NCI-H1417 treated with DMSO at 0.1 percent for 48 hours (cell line): Measurements from ENCODE around the gene SPATA1.
"Not testable (repeated sequence)": the region's sequence is repeated elsewhere in the genome, so short reads cannot be mapped to it uniquely, and the experiment has no call there.

Source experiments
- DNase-seq: peaks from one replicate; lab custom pipeline; 2025; lab: John Stamatoyannopoulos, UW

Gene SPATA1, protein sequence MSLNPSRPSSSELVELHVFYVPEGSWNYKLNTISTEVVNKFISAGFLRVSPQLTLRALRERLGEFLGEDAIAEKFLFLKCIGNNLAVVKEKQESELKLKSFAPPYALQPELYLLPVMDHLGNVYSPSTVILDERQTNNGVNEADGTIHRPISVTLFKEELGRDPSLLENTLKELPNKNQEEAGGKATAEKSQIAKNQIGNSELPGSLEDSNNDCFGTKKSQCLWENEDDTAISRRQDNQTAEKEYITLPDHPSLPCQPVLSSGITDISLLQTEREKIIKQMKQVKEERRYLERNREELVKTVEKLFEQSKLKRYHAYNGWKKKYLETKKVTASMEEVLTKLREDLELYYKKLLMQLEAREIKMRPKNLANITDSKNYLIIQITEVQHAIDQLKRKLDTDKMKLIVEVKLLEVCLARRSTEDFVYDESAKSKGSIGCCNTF

GRCh38 chr1:84506002-84506728, at the start of gene SPATA1, which contains the start of gene GNG5:
TSS of gene SPATA1 (plus strand) at chr1:84506386. CDS start at chr1:84516360, 9,974 bp downstream.
TSS of gene GNG5 (minus strand) at chr1:84506581. CDS start at chr1:84506091, 490 bp downstream.
- DNase-seq: peak; percentile 71

DNA sequence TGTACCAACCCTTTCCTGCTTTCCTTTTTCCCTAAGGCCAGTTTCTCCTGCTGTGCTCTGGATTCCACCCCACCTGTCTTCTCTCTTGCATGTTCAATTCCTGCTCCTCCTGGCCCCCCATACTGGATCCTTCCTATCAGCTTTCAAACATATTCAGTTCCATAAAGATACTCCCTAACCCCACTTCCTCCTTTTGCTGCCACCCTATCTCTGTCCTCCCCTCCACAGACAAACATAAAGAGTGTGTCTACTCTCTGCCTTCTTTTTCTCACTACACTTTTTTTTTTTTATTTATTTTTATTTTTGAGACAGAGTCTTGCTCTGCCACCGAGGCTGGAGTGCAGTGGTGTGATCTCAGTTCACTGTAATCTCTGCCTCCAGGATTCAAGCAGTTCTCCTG, 44.1 kb upstream of the SPATA1 start:
- DNase-seq: no peak

DNA sequence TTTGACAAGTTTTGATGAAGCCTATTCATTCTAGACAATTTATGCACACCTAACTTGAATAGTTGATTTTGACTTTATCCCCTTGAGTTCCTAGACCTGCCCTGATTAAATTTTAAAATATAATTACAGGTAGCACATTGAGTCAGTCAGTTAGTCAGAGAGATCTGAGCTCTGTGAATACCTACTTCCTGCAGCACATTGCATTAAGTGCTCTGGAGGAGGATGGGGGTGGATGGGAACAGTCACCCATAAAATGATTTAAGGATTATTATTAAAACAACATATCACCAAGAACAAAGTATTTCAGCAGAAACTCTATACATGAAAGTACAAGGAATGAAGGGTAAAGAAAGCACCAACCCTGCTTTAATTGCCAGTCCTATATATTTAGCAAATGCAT, 38.9 kb upstream of the SPATA1 start:
- DNase-seq: no peak

DNA sequence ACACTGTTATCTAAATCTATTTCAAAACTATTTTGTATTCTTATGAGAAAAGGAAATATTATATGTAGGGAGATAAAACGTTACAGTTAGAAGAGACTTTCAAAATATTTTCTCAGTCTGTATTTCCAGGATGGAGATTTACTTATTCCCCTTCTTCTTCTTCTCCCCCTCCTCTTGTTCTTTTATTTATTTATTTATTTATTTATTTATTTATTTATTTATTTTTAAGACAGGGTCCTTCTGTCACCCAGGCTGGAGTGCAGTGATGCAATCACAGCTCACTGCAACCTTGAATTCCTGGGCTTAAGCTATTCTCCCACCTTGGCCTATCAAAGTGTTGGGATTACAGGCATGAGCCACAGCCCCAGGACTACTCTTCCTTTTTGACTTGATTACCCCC, 30.0 kb upstream of the SPATA1 start:
- DNase-seq: no peak

DNA sequence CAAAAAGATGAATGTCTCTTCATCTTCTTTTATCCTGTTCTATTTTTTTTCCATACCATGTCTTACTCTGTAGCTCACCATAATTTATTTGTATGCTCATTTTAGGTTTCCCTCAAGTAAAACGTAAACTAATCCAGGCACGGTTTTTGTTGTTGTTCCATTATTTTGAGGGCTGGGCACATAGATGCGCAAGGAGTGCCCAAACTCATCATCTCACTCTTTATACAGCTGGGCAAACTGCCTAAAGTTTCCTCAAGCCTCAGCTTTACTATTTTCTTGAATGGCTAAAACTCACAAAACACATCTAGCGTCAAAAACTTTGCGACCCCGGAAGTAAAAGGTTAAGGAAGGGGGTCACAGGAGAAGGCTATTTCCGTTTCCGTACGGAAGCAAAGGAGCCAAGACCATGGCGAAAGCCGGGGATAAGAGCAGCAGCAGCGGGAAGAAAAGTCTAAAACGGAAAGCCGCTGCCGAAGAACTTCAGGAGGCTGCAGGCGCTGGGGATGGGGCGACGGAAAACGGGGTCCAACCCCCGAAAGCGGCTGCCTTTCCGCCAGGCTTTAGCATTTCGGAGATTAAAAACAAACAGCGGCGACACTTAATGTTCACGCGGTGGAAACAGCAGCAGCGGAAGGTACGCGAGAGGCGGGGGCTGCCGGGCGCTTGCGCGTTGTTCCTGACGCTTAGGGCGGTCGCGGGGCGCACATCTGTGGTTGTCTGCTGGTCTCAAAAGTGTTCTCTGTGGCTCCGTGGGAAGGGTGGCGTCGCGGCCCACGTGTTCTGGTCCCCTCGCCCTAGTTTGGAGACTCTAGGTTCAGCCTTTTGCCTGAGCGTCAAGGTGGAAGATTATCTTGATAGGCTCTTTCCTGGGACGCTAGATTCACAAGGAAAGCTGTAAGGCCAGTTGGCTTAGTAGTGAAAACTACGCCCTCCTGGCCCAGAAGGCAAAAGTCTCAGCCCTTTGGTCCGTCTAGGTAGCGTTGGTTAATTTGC, 27.0 kb upstream of the SPATA1 start, which contains the start of gene RPF1:
RPF1 (plus strand) TSS at position 391 of the 993 bp plus-strand sequence; CDS start at position 407, 16 bp downstream.
- peak; percentile 62 for DNase-seq

- no peak for DNase-seq
These were observed 26.2 kb upstream of the SPATA1 start for GRCh38 chr1:84479998-84480397.

- DNase-seq: no peak
These were observed 25.5 kb upstream of the SPATA1 start for GRCh38 chr1:84480650-84481049.

GRCh38 chr1:84481317-84481716, 24.9 kb upstream of the SPATA1 start:
- no peak for DNase-seq

DNA sequence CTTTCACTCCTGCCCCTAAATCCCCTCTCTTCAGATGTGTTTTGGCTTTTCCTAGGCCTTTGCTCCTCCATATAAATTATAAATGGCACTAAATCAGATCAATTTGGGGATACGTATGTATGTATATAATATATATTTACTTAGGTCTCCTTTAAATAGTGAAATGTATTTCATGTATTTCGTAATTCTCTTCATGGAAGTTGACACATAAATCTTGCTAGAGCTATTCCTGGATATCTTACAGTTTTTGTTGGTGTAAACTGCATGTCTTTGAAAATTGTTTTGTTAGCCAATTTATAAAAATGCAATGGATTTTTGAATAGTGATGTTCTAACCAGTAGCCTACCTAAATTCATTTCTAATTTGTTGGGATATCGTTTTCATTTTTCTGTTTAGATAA, 18.1 kb upstream of the SPATA1 start:
- DNase-seq: no peak

GRCh38 chr1:84489766-84490165, 16.4 kb upstream of the SPATA1 start:
- no peak for DNase-seq

GRCh38 chr1:84492726-84493125, 13.5 kb upstream of the SPATA1 start:
- no peak for DNase-seq

DNA sequence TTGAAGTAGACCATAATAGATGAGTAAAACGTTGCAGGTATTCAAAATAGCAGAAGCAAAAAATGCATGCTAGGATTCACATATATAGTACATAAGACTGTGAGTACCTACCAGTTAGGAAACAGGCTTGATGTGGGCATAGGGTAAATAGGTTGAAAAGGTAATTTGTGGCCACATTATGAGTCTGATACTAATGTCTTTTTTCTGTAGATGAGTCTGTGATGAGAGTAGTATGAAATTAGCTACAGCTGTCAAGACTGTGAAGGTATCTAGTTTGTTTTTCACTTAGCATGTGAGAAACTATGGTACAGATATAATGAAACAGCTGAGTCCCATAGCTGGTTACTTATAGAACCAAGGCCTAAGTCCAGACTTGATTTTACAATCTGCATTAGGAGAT, 12.4 kb upstream of the SPATA1 start:
- no peak for DNase-seq

DNA sequence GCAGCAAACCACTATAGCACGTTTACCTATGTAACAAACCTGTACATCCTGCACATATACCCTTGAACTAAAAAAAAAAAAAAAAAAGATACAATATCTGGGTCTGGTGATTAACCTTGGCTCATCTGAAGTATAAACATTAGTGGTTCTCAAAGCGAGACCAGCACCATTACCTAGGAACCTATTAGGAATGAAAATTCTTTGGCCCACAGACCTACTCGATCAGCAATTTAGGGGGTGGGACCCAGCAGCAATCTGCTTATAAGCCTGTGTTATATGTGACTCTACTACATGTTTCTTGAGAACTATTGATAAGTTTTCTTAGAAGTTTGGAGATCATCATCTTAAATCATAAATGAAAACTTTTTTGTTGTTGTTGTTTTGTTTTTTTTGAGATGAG, 9.7 kb upstream of the SPATA1 start:
- no peak for DNase-seq

GRCh38 chr1:84497631-84498275, 8.4 kb upstream of the SPATA1 start:
- no peak for DNase-seq

- DNase-seq: no peak
These were observed 3.3 kb upstream of the SPATA1 start for GRCh38 chr1:84502927-84503326.

GRCh38 chr1:84504580-84505492, 1.4 kb upstream of the SPATA1 start:
- DNase-seq: no peak

DNA sequence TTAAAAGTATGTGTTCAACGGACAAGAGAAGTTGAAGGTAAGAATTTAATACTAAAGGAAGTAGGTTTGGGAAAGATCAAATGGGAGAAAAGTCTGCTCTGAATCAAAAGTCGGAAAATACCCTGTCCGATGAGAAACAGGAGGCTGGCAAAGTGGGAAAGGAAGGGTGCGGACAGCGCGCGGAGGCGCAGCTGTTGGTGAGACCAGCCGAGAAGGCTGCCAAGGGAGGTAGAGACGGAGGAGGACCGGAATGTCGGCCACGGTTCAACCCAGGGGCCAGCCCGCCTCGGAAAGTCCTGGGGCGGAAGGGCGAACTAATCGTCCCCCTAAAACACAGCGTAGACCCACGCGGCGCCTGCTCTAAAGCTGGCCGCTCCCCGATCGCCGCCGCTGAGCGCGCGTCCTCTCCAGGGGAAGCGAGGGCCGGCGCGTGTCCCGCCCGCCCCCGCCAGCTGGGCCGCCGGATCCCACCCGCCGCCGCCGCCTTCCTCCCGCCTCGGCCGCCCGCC, 639 bp upstream of the SPATA1 start:
- peak; percentile 11 for DNase-seq

- no peak for DNase-seq
These were observed 705 bp downstream of the SPATA1 start for GRCh38 chr1:84506729-84507453.

DNA sequence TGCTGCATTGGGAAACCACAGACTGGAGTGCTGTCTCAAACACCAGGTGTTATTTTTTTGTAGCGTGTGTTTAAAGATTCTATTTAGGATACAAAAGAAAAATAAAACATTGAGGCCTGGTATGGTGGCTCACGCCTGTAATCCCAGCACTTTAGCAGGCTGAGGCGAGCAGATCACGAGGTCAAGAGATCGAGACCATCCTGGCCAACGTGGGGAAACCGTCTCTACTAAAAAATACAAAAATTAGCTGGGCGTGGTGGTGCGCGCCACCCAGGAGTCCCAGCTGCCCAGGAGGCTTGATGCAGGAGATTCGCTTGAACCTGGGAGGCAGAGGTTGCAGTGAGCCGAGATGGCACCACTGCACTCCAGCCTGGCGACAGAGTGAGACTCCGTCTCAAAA, 1.7 kb downstream of the SPATA1 start:
- DNase-seq: not testable (repeated sequence)
